ENCODE results near the gene KCP.

The KCP gene

DNA sequence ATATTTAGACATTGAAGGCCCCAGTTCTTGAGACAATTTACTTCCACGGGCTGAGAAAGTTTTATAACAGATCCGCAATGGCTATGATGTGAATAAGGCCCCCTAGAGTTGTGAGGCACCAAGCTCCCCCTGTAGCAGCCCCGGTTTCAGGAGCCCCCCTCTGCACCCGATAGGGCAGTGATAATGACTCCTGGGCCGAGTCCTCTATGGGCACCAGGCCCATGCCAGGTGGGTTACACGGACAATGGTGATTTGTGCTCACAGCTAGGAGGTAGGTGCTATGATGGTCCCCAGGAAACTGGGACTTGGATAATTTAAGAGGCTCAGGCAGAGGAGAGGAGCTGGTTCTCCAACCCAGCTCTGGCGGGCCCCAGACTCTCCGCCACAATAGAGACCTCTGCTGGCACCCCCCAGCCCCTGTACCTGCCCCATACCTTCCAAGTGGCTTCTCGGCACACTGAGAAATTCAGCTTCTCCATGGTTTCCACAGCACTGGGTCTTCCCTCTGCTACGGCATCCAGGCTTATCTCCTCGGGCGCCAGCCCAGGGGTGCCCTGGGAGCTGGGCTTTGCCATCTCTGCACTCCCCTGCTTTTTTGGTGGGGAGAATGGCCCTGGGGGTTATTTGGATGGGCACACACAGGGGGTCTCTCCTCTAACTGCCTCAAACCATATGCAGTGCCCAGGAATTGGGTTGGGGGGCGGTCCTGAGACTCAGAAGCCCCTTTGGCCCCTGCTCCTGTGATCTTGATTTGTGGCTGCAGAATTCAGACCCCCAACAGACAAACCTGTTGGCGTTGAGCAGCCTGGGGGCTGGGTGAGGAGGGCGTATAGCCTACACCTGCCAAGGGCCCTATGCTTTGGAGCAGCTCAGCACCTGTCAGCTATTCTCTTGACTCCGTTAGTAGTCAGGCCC lies 12.2 kb upstream of the KCP start:
- TF ChIP-seq EP300 (IDR thresholded peaks at IDR 0.05; ENCODE audit: borderline replicate concordance): no peak
- TF ChIP-seq TAF1 (IDR thresholded peaks at IDR 0.05; ENCODE audit: low read depth): no peak
- TF ChIP-seq, protein P1, sequence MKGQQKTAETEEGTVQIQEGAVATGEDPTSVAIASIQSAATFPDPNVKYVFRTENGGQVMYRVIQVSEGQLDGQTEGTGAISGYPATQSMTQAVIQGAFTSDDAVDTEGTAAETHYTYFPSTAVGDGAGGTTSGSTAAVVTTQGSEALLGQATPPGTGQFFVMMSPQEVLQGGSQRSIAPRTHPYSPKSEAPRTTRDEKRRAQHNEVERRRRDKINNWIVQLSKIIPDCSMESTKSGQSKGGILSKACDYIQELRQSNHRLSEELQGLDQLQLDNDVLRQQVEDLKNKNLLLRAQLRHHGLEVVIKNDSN (IDR thresholded peaks at IDR 0.05): no peak
- no peak for TF ChIP-seq RAD21 (IDR thresholded peaks at IDR 0.05; ENCODE audit: low read depth)
- TF ChIP-seq MAX (IDR thresholded peaks at IDR 0.05): no peak
- TF ChIP-seq REST (IDR thresholded peaks at IDR 0.05; ENCODE audit: low read depth): no peak
- TF ChIP-seq YY1 (IDR thresholded peaks at IDR 0.05; ENCODE audit: low read depth): no peak
- TF ChIP-seq ZBTB7A (IDR thresholded peaks at IDR 0.05; ENCODE audit: low read depth): no peak
- TF ChIP-seq CEBPB (IDR thresholded peaks at IDR 0.05): no peak
- no peak for TF ChIP-seq CREB1 (IDR thresholded peaks at IDR 0.05; ENCODE audit: low read depth)
- no peak for TF ChIP-seq EGR1 (IDR thresholded peaks at IDR 0.05)
- TF ChIP-seq FOXM1 (IDR thresholded peaks at IDR 0.05; ENCODE audit: borderline replicate concordance, low read depth): no peak
- TF ChIP-seq TCF12 (IDR thresholded peaks at IDR 0.05; ENCODE audit: low read depth): no peak
- no peak for TF ChIP-seq NFIC (IDR thresholded peaks at IDR 0.05)

GRCh38 chr7:128921866-128922440 lies 11.4 kb upstream of the KCP start:
- TF ChIP-seq RAD21 (IDR thresholded peaks at IDR 0.05; ENCODE audit: low read depth) (no peak), TCF12 (IDR thresholded peaks at IDR 0.05; ENCODE audit: low read depth) (no peak), REST (IDR thresholded peaks at IDR 0.05; ENCODE audit: low read depth) (no peak), TEAD4 (IDR thresholded peaks at IDR 0.05) (no peak), EP300 (IDR thresholded peaks at IDR 0.05; ENCODE audit: borderline replicate concordance) (no peak), TAF1 (IDR thresholded peaks at IDR 0.05; ENCODE audit: low read depth) (no peak), NFIC (IDR thresholded peaks at IDR 0.05) (no peak), CEBPB (IDR thresholded peaks at IDR 0.05) (no peak), MAX (IDR thresholded peaks at IDR 0.05) (no peak)
- TF ChIP-seq, protein P1 (IDR thresholded peaks at IDR 0.05): no peak

DNA sequence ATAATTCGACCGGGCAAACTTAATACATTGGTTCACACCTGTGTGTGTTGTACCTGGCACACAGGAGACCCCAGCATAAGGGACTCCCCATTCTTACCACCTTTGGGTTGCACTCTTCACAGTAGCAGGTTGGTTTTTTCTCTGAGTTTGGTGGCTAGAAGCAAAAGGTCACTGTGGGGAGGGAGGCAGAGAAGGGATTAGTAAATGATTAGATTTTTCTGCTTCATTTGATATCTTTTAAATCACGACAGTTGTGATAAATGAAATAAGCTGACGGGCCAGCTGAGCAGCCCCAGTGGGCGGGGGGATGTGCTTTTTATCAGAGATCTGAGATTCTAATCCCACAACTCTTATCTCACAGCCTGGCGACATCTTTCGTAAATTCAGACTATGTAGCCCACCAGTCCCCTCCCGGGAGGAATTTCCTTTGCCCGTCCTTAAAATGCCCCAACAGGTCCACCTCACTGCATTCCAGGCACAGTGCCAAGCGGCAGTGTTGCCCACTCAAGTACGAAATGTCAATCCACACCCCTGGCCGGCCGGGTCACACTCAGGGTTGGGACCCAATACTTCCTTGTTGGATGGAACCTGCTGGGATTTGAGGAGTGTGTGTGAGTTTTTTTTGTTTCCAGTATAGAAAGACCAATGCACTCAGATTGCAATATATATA lies 10.5 kb upstream of the KCP start:
- peak; percentile 64; the same call in 1 of the 2 replicates for TF ChIP-seq NFIC (IDR thresholded peaks at IDR 0.05)
- peak; percentile 59 for TF ChIP-seq TEAD4 (IDR thresholded peaks at IDR 0.05)
- no peak for TF ChIP-seq CREB1 (IDR thresholded peaks at IDR 0.05; ENCODE audit: low read depth)

DNA sequence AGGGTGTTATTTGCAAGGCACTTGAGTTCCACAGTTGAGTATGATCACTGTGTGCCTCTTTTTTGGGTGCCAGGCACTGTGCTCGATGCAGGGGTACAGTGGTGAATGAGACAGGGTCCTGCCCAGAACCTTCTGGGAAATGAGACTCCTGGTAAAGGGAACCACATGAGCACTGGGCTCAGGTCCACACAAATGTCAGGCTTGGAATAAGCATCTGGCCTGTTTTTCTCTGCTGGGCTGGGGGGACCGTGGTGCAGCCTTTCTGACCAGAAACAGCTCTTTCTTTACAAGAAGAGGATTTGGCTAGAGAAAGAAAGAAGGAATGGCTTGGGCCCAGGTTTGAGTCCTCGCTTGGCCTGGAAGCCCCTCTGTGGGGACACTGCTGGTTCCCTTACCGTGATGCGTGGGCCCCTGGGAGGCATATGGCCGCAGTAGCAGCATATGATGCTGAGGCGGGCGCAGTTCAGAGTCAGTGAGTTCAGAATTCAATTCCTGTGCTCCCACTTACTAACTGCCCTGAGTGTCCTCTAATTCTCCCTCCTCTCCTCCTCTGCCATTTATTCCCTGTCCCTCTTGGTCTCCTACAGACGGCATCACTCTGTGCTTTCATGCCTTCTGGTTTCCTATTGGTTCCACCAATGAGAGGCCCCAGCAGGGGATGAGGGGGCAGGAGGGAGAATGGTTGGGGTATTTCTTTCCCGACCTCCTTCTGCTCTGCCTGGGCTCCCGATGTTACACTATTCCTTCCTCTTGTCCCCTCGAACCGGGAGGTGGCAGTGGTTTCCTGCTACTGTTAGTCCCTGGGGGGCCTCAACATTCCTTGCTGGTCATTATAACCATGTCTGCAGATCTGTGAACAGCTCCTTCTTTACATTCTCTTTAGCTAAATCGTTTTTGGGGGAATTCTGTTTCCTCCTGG lies 9.6 kb upstream of the KCP start:
- TF ChIP-seq YY1 (IDR thresholded peaks at IDR 0.05; ENCODE audit: low read depth): no peak
- no peak for TF ChIP-seq TCF12 (IDR thresholded peaks at IDR 0.05; ENCODE audit: low read depth)
- no peak for TF ChIP-seq REST (IDR thresholded peaks at IDR 0.05; ENCODE audit: low read depth)
- no peak for TF ChIP-seq TAF1 (IDR thresholded peaks at IDR 0.05; ENCODE audit: low read depth)
- no peak for TF ChIP-seq CEBPB (IDR thresholded peaks at IDR 0.05)
- TF ChIP-seq MAX (IDR thresholded peaks at IDR 0.05): no peak
- no peak for TF ChIP-seq FOXM1 (IDR thresholded peaks at IDR 0.05; ENCODE audit: borderline replicate concordance, low read depth)
- TF ChIP-seq CREB1 (IDR thresholded peaks at IDR 0.05; ENCODE audit: low read depth): no peak
- TF ChIP-seq TEAD4 (IDR thresholded peaks at IDR 0.05): no peak
- TF ChIP-seq NFIC (IDR thresholded peaks at IDR 0.05): no peak
- no peak for TF ChIP-seq EP300 (IDR thresholded peaks at IDR 0.05; ENCODE audit: borderline replicate concordance)
- TF ChIP-seq RAD21 (IDR thresholded peaks at IDR 0.05; ENCODE audit: low read depth): no peak; the same call in 1 of the 2 replicates
- TF ChIP-seq EGR1 (IDR thresholded peaks at IDR 0.05): no peak
